Measurements from ENCODE around the gene OLFML1.

OLFML1 gene

DNA sequence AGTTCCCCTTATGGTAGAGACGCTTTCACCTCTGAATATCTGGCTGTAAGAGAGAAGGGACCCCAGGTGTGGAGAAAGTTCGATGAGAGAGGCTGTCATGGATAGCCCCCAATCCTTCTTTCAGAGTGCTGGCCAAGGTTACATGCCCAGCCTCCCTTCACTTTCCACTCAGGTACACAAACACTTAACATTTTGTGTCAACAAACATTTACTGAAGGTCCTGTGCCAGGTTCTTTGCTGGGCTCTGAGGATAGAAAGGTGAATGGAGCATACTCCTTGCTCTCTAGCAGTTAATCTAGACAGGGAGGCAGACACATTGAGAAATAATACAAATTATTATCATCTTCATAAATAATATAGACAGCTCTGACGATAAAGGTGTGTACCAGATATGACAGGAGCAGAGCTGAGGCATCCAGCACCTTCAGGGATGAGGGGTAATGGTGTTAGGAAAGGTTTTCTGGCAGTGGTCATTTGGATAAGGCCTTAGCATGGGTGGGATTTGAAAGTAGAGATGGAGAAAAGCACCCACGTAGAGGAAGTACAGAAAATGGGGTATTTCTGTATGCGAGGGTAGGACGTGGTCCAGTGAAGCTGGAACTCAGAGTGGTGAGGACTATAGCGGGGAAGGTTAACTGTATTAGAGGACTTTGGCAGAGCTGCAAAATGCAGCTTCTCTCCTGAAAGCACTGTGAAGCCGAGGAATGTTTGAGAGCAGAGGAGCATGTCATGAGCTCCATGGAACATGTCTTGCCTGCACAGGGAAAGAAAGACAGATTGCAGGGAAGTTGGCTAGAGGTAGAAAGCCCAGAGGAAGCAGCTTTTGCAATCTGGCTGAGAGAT lies 48.1 kb downstream of the OLFML1 start:
- no peak for DNase-seq

DNA sequence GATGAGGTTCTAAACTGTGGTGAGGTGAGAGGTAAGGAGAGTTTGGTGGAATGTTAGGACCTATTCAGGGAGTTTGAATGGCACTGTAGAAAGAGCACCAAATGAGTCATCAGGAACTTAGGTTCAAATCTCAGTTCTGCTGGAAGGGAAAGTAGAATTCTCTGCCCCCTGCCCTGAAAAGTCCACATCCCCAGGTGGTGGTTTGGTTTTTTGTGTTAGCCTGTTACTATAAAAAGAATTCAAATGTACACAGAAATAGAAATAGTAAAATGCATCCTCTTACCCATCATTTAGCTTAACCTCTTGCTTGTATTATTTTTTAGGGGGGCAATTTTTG lies 48.7 kb downstream of the OLFML1 start:
- no peak for DNase-seq

DNA sequence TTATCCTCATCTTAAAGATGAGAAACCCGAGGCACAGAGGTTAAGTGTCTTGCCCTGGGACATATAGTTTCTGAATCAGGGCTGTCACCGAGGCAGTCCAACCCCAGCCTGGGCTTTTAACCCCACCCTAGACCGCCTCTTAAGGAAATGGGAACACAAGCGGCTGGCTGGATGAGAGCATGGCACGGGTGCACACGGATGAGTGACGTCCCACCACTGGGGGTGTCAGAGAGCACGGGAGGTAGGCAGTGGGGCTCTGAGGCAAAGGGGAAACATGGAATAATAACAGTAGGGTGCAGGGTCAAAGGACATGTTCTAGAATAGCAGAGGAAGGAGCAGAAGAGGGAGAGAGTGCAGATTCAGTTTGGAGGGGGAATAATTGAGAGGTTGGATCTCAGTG lies 50.8 kb downstream of the OLFML1 start:
- peak; percentile 29 for DNase-seq

DNA sequence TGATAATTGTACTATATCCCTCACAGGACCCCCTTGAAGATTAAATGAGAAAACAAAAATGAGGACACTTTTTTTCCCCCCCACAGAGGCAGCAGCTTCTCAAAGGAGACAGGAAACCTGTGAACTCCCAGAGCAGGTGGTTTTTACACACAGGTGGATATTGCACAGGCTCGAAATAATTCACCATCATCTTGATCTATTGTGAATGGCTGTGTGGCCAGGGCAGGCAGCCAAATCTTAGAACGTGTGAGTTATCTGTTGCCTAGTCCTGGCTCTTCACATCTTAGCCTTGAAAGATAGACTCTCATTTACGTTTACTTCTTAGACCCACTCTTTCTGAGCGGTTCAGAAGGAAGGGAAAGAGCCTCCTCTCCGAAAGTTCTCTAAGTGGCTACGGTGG lies 52.0 kb downstream of the OLFML1 start:
- no peak for DNase-seq

DNA sequence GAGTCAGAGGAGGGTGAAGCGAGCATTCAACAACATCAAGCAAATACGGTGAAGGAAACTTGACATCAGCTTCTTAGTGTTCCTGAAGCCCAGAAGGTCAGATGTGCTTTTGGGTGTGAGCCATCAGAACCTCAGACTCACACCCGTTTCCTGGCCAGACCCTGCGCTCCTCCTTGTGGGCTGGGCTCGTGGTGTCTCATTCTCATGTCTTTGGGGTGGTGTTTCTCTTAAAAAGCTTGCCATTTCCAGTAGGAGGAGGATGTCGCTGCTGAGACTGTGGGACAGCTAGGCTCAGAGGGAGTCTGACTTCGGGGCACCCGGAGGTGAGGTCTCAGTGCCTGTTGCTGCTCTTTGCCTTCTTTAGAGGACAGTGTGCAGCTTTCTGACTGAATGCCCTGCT lies 52.7 kb downstream of the OLFML1 start:
- DNase-seq: peak; percentile 37

DNA sequence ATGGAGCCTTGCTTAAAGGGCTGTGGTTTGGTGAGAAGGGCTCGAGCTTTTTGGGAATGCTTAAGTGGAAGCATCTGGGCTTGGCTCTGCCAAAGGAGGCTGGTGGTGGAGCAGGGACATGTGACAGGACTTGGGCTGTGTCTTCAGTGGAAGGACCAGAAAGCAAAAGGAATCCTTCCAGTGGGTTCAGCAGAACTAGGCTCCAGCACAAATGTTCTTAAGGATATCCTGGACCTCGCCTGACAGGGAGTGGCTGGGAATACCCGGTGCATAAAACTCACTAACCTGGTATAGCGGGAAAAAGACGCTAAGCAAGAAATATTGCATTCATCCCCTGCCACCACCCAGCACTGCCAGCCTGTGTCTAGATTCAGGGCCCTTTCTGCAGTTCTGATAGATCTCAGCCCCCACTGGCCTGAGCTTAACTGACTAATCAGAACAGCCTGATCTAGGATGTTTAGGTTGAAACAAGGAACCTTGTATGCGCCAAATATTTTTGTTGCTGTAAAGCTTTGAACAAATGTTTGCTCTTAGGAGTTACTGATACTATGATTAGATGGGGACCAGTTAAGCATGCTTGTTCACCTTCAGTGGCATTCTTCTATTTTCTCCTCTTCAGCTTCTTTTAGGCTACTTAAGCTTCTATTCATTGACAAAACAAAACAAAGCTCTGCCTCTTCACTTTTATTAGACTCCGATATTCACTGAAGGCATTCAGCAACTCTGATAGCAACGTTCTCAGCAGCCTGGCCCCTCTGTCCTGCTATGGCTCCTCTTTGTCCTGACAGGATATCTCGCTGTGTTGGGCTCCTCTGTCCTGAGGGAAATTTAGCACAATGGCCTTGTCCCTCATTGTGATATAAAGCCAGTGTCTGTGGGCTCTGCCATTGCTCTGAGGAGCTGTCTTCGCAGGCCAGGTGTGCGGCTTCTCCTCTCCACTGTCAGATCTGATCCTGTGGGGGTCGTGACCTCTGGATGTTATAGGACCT lies 53.5 kb downstream of the OLFML1 start:
- DNase-seq: no peak

DNA sequence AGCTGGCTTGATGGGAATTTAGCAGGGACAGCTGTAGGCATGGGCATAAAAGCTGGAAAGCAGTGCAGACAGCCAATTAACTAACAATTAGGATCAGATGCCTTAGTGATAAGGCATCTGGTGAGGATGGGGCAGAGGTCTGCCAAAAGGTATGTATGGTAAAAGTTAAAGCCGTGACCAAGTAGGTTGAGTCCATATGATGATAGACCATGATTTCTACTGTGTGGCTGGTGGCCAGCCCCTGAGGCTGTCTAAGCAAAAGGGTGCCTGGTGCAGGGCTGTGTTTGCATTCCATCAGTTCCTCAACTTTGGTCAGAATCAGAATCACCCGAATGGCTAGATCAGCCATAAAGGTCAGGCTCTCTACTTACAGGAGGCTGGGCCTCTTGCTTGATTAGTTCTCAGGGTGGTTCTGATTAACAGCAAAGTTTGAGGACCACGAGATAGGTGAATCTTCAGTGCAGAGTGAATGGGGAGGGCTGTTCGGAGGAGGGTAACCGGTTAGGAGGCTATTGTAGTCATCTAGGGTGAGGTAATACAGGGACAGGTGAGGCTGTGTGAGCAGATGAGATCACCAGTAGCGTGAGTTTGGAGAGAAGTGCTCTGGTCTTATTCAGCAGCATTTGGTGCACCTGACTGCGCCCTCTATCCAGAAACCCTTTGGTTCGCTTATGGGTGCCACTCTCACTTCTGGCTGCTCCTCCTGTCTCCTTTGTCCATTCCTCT lies 55.7 kb downstream of the OLFML1 start:
- no peak for DNase-seq

DNA sequence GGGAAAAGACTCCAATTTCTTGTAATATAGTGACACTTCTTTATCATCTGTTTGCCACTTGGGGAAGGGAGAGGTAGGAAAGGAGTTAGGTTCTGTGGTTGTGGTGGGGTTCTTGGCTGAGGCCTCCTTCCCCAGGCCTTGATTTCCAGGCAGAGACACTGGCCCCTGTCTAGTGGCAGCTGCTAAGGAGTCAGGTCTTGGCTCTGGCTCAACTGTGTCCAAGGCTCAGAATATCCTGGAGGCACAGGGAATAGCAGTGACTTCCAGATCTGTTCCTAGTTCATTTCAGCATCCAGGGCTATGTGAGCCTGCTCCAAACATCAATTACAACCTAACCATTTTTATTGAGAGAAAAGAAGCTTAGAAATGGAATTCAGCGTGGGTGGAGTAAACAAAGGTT lies 58.0 kb downstream of the OLFML1 start:
- DNase-seq: no peak

DNA sequence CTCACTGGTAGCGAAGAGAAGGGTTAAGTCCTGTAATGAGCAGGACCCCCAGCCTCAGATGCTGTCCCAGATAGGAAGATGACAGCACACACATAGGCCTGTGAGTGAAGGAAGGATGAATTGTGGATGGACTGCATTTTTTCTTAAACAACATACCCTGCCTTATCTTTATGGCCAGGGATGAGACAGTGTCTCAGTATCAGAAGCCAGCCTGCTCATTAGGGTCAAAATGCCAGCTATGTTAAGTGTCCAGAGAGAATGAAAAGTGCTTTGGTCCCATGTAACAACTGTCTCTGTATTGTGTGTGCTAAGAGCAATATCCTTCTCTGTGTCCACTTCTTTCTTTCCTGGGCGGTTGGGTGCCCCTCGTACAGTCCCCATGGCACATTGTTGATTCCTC lies 58.7 kb downstream of the OLFML1 start:
- no peak for DNase-seq

DNA sequence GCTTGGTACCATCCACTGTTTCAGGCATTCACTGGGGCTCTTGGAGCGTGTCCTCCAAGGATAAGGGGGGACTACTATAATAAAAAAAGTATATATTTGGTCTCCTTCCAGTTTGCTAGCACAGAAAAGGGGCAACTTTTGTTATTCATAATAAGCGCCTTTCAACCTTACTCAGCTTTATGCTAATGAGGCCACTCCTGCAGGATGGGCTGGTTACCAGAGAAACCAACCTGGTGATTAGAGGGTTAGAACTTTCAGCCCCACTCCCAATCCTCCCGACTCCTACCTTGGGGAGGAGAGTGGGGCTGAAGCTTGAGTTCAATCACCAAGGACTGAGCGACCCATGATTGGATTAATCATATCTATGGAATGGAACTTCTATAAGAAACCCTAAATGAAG lies 60.3 kb downstream of the OLFML1 start:
- no peak for DNase-seq

DNA sequence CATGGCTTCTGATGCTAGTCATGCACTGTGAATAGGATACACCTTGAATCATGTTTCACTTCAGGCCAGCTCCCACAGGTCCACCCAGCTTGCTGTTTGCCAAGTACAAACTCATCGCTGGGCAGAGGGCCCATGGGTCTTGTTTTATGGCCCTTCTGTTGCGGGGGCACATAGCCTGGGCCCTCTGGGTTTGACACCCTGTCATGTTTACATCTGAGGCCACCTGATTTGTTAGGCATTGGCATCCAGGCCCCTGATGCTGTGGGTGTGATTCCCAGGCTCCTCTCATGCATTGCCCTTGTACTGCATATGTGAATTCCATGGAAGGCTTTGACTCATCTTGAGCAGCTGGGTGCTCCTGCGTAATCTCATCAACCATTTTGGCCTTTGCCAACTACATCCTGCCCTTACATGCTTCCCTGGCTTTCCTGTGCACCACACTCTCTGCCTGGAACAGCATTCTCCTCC lies 61.1 kb downstream of the OLFML1 start:
- no peak for DNase-seq

DNA sequence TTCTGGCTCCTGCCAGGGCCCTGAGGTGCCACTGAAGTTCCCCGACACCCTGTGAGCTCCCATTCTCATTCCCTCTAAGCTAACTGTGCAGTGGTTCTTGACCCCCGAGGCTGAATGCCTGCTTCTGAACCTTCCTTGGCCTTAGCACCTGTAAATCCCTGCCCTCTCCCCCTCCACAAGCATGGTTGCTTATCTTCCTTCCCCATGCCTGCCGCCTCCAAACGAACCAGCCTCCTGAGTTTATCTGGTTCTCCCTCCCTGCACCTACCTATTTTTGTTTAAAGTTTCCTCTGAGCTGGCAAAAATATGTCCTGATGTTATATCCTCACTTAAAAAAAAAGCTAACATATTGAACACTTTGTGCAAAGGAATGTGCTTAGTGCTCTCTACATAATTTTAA lies 62.4 kb downstream of the OLFML1 start:
- no peak for DNase-seq

DNA sequence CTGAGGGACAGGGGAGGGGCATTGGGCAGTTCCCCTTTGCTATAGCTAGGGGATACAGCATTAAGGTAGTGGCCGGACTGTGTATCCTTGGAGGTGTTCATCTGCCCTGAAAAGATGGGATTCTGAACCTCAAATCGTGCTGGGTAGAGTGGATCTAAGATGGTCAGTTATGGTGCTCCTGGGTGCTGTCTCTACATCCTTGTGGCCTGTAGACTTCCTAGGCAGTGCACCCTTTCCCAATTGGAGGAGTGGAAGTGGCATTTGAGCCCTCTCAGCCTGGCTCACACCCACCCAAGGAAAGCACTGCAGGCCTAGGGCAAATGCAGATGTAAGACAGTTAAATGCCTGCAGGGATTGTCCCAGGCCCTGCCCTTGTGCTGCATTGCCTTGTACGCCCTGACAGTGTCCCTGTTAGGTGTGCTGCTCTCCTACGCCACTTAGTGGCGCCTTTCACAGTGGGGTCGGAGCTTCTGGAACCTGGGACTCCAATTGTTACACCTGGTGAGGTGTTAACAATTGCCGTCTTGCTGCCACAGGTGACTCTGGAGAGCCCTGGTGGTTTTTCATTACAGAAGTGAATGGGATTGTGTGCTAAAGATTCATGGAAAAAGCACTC lies 63.5 kb downstream of the OLFML1 start:
- DNase-seq: peak; percentile 26

DNA sequence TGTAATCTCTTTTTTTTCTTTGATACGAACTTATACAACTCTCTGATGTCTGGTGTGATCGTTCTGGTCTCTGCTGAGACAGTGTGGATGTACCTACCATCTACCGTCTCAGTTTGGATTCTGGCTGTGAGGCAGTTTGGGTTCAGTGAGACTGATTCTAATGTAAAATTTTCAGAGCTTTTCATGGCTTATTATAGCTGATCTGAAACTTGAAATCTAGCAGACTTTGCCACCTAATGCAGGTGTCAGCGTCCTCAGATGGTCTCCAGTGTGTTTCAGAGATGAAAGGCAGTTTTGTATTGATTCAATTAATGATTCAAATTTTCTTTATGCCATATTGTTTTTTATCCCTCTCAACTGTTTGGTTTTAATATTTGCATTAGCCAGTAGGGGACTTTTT lies 64.4 kb downstream of the OLFML1 start:
- no peak for DNase-seq

DNA sequence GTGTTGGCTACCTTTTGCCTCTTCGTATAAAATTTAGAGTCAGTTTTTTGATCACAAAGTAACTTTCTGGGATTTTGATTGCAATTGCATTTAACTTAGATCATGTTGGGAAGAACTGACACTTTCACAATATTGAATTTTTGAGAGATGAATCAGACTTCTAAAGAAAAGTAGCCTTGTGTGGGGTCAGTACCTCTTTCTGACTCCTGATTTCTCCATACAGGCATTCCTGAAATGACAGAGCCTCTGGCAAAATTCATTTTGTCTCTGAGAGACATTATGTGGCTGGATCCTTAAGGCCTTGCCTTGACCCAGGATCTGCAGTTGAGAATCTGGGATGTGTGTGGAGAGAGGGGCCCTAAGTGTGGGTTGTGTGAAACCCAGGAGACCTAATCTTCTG lies 66.3 kb downstream of the OLFML1 start:
- no peak for DNase-seq

DNA sequence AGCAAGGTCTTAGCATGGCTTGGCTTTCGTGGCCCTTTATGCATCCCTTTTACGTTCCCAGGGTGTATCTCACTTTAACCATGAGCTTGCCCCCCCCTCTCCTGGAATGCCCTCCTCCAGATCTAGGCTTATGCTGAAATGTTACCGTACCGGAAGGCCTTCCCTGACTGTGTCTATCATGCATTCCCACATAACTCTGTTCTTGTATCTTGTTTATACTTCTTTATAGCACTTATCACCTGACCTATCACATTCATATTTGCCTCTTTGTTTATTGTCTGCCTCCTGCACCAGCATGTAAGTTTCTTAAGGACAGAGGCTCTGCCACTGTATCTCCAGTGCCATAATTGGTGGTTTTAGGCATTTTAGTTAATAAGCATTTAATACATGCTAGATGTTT lies 67.4 kb downstream of the OLFML1 start:
- DNase-seq: no peak

DNA sequence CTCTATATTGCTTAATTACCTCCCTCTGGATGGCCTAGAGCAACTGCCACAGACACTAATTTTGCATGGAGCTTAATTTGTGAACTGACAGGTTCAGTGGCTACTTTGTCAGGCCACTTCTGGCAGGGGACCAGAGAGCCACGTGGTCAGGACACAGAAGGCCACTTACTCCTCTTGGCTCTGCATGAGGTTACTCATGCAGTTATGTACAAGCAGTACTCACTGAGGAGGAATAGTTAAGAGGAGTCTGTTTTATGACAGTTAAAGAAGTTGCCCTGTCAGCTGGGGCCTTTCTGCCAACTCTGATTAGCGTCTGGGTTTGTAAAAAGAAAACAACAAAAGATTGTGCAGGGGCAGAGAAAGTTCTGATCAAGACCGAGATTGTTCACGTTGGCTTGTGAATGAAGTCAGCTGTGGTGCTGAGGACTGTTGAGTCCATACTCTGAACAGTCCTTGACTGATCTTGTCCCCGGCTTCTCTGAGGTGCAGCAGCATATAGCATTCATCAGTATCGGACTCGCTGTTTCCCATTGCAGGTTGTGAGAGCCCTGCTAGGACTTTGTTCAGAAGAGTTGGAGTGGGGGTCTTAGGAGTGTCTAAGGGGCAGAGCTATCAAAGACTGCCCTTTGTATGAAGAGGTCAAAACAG lies 69.9 kb downstream of the OLFML1 start:
- DNase-seq: no peak

DNA sequence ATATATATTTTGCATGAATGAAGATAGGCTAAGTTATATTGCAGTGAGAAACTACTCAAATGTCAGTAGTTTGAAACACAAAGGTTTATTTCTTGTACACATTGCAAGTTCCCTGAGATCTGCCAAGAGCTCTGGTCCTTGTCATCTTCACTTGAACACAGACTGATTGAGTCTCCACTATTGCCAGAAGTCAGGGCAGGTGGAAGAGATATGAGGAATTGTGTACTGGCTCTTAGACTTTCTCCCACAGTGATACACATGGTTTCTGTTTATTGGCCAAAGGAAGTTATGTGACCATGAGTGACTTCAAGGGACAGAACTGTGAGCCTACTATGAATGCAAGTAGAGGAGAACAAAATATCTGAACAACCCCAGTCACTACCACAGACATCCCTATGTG lies 72.7 kb downstream of the OLFML1 start:
- no peak for DNase-seq

DNA sequence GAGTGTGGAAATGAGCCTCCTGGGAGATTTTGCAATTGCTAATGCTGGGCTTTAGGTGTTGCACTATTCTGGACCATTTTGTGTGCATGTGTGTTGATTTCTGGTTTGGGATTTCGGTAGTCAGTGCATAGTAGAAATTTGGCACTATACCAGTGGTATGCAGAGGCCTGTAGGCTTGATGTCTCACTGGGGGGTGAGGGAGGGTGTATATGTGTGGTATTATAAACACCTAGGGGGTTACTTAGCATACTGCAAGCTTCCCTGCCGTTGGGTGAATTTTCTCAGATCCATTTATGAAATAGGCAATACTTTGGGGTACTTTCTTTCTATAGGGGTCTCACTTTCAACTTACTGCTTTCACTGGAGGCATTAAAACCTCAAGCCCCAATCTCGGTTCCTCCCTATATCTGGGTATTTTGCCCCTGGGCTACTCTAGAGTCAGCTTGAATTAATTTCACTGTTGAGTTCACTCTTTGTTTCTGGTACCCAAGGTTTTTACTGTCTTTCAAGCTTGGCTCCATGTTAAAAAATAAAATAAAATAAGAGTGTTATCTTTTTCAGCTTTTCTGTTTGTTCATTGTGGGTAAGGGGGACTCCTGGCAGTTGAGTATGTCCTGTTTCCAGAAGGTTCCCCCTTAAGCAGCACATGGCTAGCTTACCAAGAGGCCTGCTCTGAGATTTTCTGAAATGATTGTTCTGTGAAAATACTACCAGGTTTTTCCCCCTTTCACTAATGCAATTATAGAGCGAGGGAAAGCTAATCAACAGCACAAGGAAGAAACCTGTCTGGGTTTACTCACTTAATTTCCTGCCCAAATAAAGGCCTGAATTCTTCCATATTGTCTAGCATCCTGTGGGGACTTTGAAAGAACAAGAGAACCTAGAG lies 74.3 kb downstream of the OLFML1 start:
- no peak for DNase-seq
